G401 (cell line): ENCODE results near the gene ATP5ME. TPM values are rescaled to one million over a fixed set of nuclear protein-coding genes. Genes with fewer than 3 reads are reported as not detected.
"Not testable (repeated sequence)": the region's sequence is repeated elsewhere in the genome, so short reads cannot be mapped to it uniquely, and the experiment has no call there.

Source experiments
- DNase-seq: peaks from one replicate; pipeline ENCODE4 v3.0.0-alpha.2; 2015; ENCODE audit warnings: low spot score
- in situ Hi-C: cut with HindIII; loops from 2 replicates; pipeline ENCODE4 v1.10.0; 2016; ENCODE audit warnings: low sequenced_read_pairs, mixed read lengths
- total RNA-seq: library from RNA; depleted of rRNA; stranded (reverse); fragments of >200 nt; shearing (Covaris generic); gene quantifications from 2 replicates; pipeline ENCODE4 v1.2.3, GENCODE V29; 2014

ATP5ME gene
- total RNA-seq, 1 experiment from 2014 or later, result 245 TPM

GRCh38 chr4:706083-706633 lies 32.1 kb upstream of the ATP5ME start:
- in situ Hi-C loops, DNase-seq: not testable (repeated sequence)

- in situ Hi-C loops, result no loop called here
- DNase-seq, result peak; percentile 94
Observed at GRCh38 chr4:705278-706082, 31.4 kb upstream of the ATP5ME start, which contains the start of gene PCGF3. Gene PCGF3 (plus strand): TSS chr4:705832. CDS start chr4:733681, 27,849 bp downstream.

GRCh38 chr4:704971-705277 lies 30.8 kb upstream of the ATP5ME start:
- in situ Hi-C loops, result no loop called here
- DNase-seq, result no peak

- DNase-seq, result no peak
- in situ Hi-C loops, result no loop called here
Observed at GRCh38 chr4:704198-704891, 30.3 kb upstream of the ATP5ME start.

GRCh38 chr4:703336-704197 lies 29.5 kb upstream of the ATP5ME start:
- no peak for DNase-seq
- in situ Hi-C loops, result no loop called here

GRCh38 chr4:702618-703048 lies 28.6 kb upstream of the ATP5ME start:
- DNase-seq, result no peak

GRCh38 chr4:700587-701264 lies 26.6 kb upstream of the ATP5ME start:
- no peak for DNase-seq
- in situ Hi-C loops, result no loop called here

More at GRCh38 chr4:702618-703048, 28.6 kb upstream of the ATP5ME start:
- in situ Hi-C loops, result no loop called here

GRCh38 chr4:699816-700580 lies 25.9 kb upstream of the ATP5ME start:
- in situ Hi-C loops, result no loop called here
- no peak for DNase-seq

GRCh38 chr4:694341-694940 lies 20.4 kb upstream of the ATP5ME start:
- DNase-seq, in situ Hi-C loops: not testable (repeated sequence)

- DNase-seq, result no peak
- in situ Hi-C loops, result no loop called here
Observed at GRCh38 chr4:692771-693554, 18.9 kb upstream of the ATP5ME start.

GRCh38 chr4:689723-690122 lies 15.6 kb upstream of the ATP5ME start:
- no peak for DNase-seq
- in situ Hi-C loops, result no loop called here

GRCh38 chr4:688854-689681 lies 15.0 kb upstream of the ATP5ME start, which contains the start of gene SLC49A3:
Gene SLC49A3 (minus strand): TSS chr4:689151. CDS start chr4:689127, 24 bp downstream.
- in situ Hi-C loops, result no loop called here
- DNase-seq, result no peak

GRCh38 chr4:687971-688853 lies 14.1 kb upstream of the ATP5ME start:
- peak; percentile 34 for DNase-seq

GRCh38 chr4:687048-687970 lies 13.2 kb upstream of the ATP5ME start:
- in situ Hi-C loops, result no loop called here
- no peak for DNase-seq

More at GRCh38 chr4:687971-688853, 14.1 kb upstream of the ATP5ME start:
- in situ Hi-C loops, result no loop called here
